Activated CD8-positive, alpha-beta memory T cell treated with anti-CD3 and anti-CD28 coated beads, Interleukin-2, amount 10 ng/mL, durations not matched to agents 7 days and 5 days (primary cell): Measurements from ENCODE around the gene GET3. TPM values are rescaled to one million over a fixed set of nuclear protein-coding genes. Genes with fewer than 3 reads are reported as not detected.
"Not testable (repeated sequence)": the region's sequence is repeated elsewhere in the genome, so short reads cannot be mapped to it uniquely, and the experiment has no call there.

Experiments used
- ATAC-seq: fragments of 150-1000 bp; cut with Tn5 transposase; one replicate; pipeline ENCODE4 v1.10.0; 2021; ENCODE audit warnings: moderate library complexity
- CTCF ChIA-PET: fragments of 350-600 bp; sonication (Branson Sonifier 250); formaldehyde crosslinking; loops from one replicate; lab custom pipeline; 2021; ENCODE audit warnings: antibody characterized with exemption; lab: Charles Lee
- DNase-seq: peaks from one replicate; pipeline ENCODE4 v3.0.0-alpha.2; 2020
- H3K27ac Mint-ChIP-seq: one replicate; pipeline ENCODE4 v1.8.0; 2021; ENCODE audit warnings: mild to moderate bottlenecking, mixed read lengths
- H3K27me3 Mint-ChIP-seq: one replicate; pipeline ENCODE4 v1.8.0; 2021; ENCODE audit warnings: mixed read lengths
- H3K36me3 Mint-ChIP-seq: one replicate; pipeline ENCODE4 v1.8.0; 2021; ENCODE audit warnings: mild to moderate bottlenecking, mixed read lengths
- H3K4me1 Mint-ChIP-seq: one replicate; pipeline ENCODE4 v1.8.0; 2021; ENCODE audit warnings: mixed read lengths
- H3K4me3 Mint-ChIP-seq: one replicate; pipeline ENCODE4 v1.8.0; 2021; ENCODE audit warnings: mild to moderate bottlenecking, moderate library complexity, mixed read lengths
- H3K9me3 Mint-ChIP-seq: one replicate; pipeline ENCODE4 v1.8.0; 2022; ENCODE audit warnings: low read depth, mixed read lengths
- microRNA-seq: library from miRNA; unstranded; fragments of <30 nt; microRNA quantifications from one replicate; pipeline ENCODE4 v1.2.0, GENCODE V29; 2022
- total RNA-seq, 2 experiments: library from RNA; stranded (reverse); gene quantifications; one replicate each; pipeline ENCODE4 v1.2.3, GENCODE V29; 2021

Gene GET3
- total RNA-seq, 2 experiments from 2014 or later, result 68.6 to 84.1 TPM

GRCh38 chr19:12794196-12794941, 57.1 kb downstream of the GET3 start:
- no peak for ATAC-seq
- CTCF ChIA-PET, result interaction anchor here (0.6 to 18.0 kb wide), 7 partner anchors 9 to 782 kb away, joined by 3 to 1017 read pairs (median 3); partner anchors contain the start of genes GET3 and HOOK2

GRCh38 chr19:12794971-12795381, 57.7 kb downstream of the GET3 start:
- no peaks in the 10 kb centered on the region for H3K27me3 Mint-ChIP-seq

More at GRCh38 chr19:12794196-12794941, 57.1 kb downstream of the GET3 start:
- H3K9me3 Mint-ChIP-seq, result no peaks in the 10 kb centered on the region
- peak overlapping the region; percentile 64 for H3K4me3 Mint-ChIP-seq
- H3K4me1 Mint-ChIP-seq, result peaks cover 33% of the 10 kb centered on the region
- H3K27me3 Mint-ChIP-seq, result no peaks in the 10 kb centered on the region
- peak overlapping the region; percentile 82 for H3K27ac Mint-ChIP-seq
- DNase-seq, result no peak
- H3K36me3 Mint-ChIP-seq, result peaks cover 8% of the 10 kb centered on the region

GRCh38 chr19:12796146-12797071, 59.1 kb downstream of the GET3 start:
- Mint-ChIP-seq H3K27me3 (no peaks in the 10 kb centered on the region), H3K9me3 (no peaks in the 10 kb centered on the region), H3K4me3 (peak overlapping the region; percentile 51), H3K27ac (peak overlapping the region; percentile 81), H3K36me3 (peaks cover 11% of the 10 kb centered on the region), H3K4me1 (peaks cover 35% of the 10 kb centered on the region)
- ATAC-seq, result no peak
- CTCF ChIA-PET, result interaction anchor here (0.7 to 18.0 kb wide), 33 partner anchors 9 to 1067 kb away, joined by 3 to 1017 read pairs (median 4); partner anchors contain the start of genes FBXW9, GET3, HOOK2 and KLF1
- DNase-seq, result peak; percentile 82

More at GRCh38 chr19:12794971-12795381, 57.7 kb downstream of the GET3 start:
- Mint-ChIP-seq H3K27ac (peak overlapping the region; percentile 82), H3K4me1 (peaks cover 35% of the 10 kb centered on the region), H3K36me3 (peaks cover 11% of the 10 kb centered on the region), H3K4me3 (peak overlapping the region; percentile 64), H3K9me3 (no peaks in the 10 kb centered on the region)
- no peak for ATAC-seq
- DNase-seq, result no peak
- CTCF ChIA-PET, result interaction anchor here (0.6 to 18.0 kb wide), 10 partner anchors 9 to 357 kb away, joined by 3 to 1017 read pairs (median 3); partner anchors contain the start of genes GET3 and HOOK2

GRCh38 chr19:12797141-12797587, 59.9 kb downstream of the GET3 start:
- Mint-ChIP-seq H3K36me3 (peaks cover 11% of the 10 kb centered on the region), H3K4me3 (no peak overlapping the region), H3K27ac (no peak overlapping the region), H3K9me3 (no peaks in the 10 kb centered on the region), H3K27me3 (no peaks in the 10 kb centered on the region), H3K4me1 (peaks cover 36% of the 10 kb centered on the region)
- no peak for DNase-seq
- CTCF ChIA-PET, result interaction anchor here (0.7 to 18.0 kb wide), 12 partner anchors 9 to 83 kb away, joined by 3 to 1017 read pairs (median 6); partner anchors contain the start of genes HOOK2, RNASEH2A and RTBDN
- ATAC-seq, result no peak

GRCh38 chr19:12797607-12798006, 60.3 kb downstream of the GET3 start:
- not testable (repeated sequence) for H3K4me3 Mint-ChIP-seq, DNase-seq, H3K27me3 Mint-ChIP-seq, H3K27ac Mint-ChIP-seq, ATAC-seq, H3K36me3 Mint-ChIP-seq, H3K9me3 Mint-ChIP-seq
- CTCF ChIA-PET, result interaction anchor here (0.7 to 18.0 kb wide), 9 partner anchors 9 to 81 kb away, joined by 3 to 1017 read pairs (median 10); partner anchors contain the start of genes HOOK2 and RNASEH2A
- peaks cover 40% of the 10 kb centered on the region for H3K4me1 Mint-ChIP-seq

Small RNA genes lying within 50 kb of the gene (microRNA-seq; reads per million reads assigned to microRNA genes)
- gene MIR5684, result not detected

Other genes starting within 250 kb of the GET3 start
- 10 to 100 TPM in 1 of 2 experiments, 1 to 10 TPM in 1; 9.6 to 10.6 TPM for gene ZNF564, start 186.0 kb upstream of the GET3 start, total RNA-seq
- 10 to 100 TPM; 14.0 to 14.7 TPM for gene ZNF490, start 126.7 kb upstream of the GET3 start, total RNA-seq
- 10 to 100 TPM; 30.0 to 41.5 TPM for gene ZNF791, start 126.6 kb upstream of the GET3 start, total RNA-seq
- 100 to 1,000 TPM; 102 to 118 TPM for gene MAN2B1, start 70.8 kb upstream of the GET3 start, total RNA-seq
- gene WDR83, start 70.7 kb upstream of the GET3 start, total RNA-seq, result 10 to 100 TPM; 21.4 to 22.0 TPM
- 100 to 1,000 TPM; 106 to 111 TPM for gene DHPS, start 55.6 kb upstream of the GET3 start, total RNA-seq
- not detected for gene GNG14, start 49.5 kb upstream of the GET3 start, total RNA-seq
- gene FBXW9, start 40.9 kb upstream of the GET3 start, total RNA-seq, result 1 to 10 TPM; 5.2 to 6.3 TPM
- gene TNPO2, start 13.6 kb upstream of the GET3 start, total RNA-seq, result 100 to 1,000 TPM; 101 to 104 TPM
- gene TRIR, start 2.8 kb upstream of the GET3 start, total RNA-seq, result 100 to 1,000 TPM; 195 to 239 TPM
- not detected for gene BEST2, start 14.3 kb downstream of the GET3 start, total RNA-seq
- gene HOOK2, start 38.1 kb downstream of the GET3 start, total RNA-seq, result 10 to 100 TPM; 16.6 to 18.2 TPM
- gene JUNB, start 54.0 kb downstream of the GET3 start, total RNA-seq, result 100 to 1,000 TPM; 142 to 191 TPM
- 100 to 1,000 TPM; 168 to 218 TPM for gene PRDX2, start 64.3 kb downstream of the GET3 start, total RNA-seq
- 10 to 100 TPM; 27.9 to 29.8 TPM for gene THSD8, start 64.6 kb downstream of the GET3 start, total RNA-seq
- gene RNASEH2A, start 69.1 kb downstream of the GET3 start, total RNA-seq, result 10 to 100 TPM; 53.4 to 58.8 TPM
- gene RTBDN, start 97.1 kb downstream of the GET3 start, total RNA-seq, result not detected
- 1 to 10 TPM in 1 of 2 experiments, under 1 TPM in 1; 0.67 to 2.5 TPM for gene MAST1, start 101.0 kb downstream of the GET3 start, total RNA-seq
- gene DNASE2, start 144.0 kb downstream of the GET3 start, total RNA-seq, result 10 to 100 TPM; 32.5 to 34.1 TPM
- gene KLF1, start 149.7 kb downstream of the GET3 start, total RNA-seq, result under 1 TPM; 0.29 to 0.45 TPM
- gene GCDH, start 153.7 kb downstream of the GET3 start, total RNA-seq, result 10 to 100 TPM; 38.7 to 46.1 TPM
- gene SYCE2, start 181.8 kb downstream of the GET3 start, total RNA-seq, result 1 to 10 TPM; 2.2 to 2.5 TPM
- gene FARSA, start 196.2 kb downstream of the GET3 start, total RNA-seq, result 100 to 1,000 TPM in 1 of 2 experiments, 10 to 100 TPM in 1; 96.6 to 131 TPM
- 100 to 1,000 TPM; 745 to 898 TPM for gene CALR, start 201.1 kb downstream of the GET3 start, total RNA-seq
- gene RAD23A, start 208.4 kb downstream of the GET3 start, total RNA-seq, result 100 to 1,000 TPM; 164 to 168 TPM
- gene GADD45GIP1, start 219.7 kb downstream of the GET3 start, total RNA-seq, result 10 to 100 TPM; 23.9 to 24.9 TPM
- gene DAND5, start 232.1 kb downstream of the GET3 start, total RNA-seq, result under 1 TPM; 0.21 to 0.26 TPM